ENCODE measurements around the gene IRF2. TPM values are rescaled to one million over a fixed set of nuclear protein-coding genes. Genes with fewer than 3 reads are reported as not detected.

IRF2 gene
- total and polyA plus RNA-seq, 2 donors from 2014 or later: 16.8 to 42.8 TPM

DNA sequence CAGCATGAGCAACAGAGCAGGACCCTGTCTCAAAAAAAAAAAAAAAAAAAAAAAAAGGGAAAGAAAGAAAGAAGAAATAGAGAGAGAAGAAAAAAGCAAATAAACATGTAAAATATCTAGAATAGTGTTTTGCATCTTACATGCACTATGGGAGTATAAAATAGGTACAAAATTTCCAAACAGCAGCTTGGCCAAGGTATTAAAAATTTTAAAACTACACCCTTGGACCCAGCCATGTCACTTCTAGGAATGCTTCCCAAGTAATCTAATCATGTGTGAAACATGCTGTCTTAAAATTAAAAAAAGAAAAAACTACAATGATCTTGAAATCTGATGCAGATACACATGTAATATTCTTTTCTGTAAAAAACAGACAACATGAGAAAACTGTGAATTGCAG is 21.6 kb downstream of the IRF2 start:
- no peak for TF ChIP-seq CTCF (IDR thresholded peaks at IDR 0.05; ENCODE audit: borderline replicate concordance, extremely low read depth, insufficient read depth)
- no peak overlapping the region for H3K27ac ChIP-seq (ENCODE audit: low read depth in 2 of 2, low read length in 2 of 2)
- peaks cover 7 to 28% (median 19%) of the 10 kb centered on the region in 3 donors for H3K4me1 ChIP-seq (ENCODE audit: control insufficient read depth in 2 of 3, insufficient read depth in 2 of 3, low read depth in 1 of 3, low read length in 3 of 3)
- H3K36me3 ChIP-seq (ENCODE audit: control insufficient read depth in 2 of 3, insufficient read depth in 3 of 3, low read length in 3 of 3): no peaks in the 10 kb centered on the region
- DNase-seq (no peak), FAIRE-seq (no peak)
- no peaks in the 10 kb centered on the region for H3K9me3 ChIP-seq (ENCODE audit: control insufficient read depth in 2 of 3, insufficient read depth in 1 of 3, low read length in 3 of 3)
- no peak overlapping the region for H3K4me3 ChIP-seq (ENCODE audit: low read length in 3 of 3)
- no peak overlapping the region for H3K9ac ChIP-seq (ENCODE audit: low read length in 3 of 3)
- intact Hi-C loops (cut with DNase I): no loop called here
- H3K27me3 ChIP-seq (ENCODE audit: control insufficient read depth, insufficient read depth, low read length): no peaks in the 10 kb centered on the region

- intact Hi-C loops (cut with DNase I): no loop called here
- Histone ChIP-seq H3K4me3 (ENCODE audit: low read length in 3 of 3) (no peak overlapping the region), H3K9me3 (ENCODE audit: control insufficient read depth in 2 of 3, insufficient read depth in 1 of 3, low read length in 3 of 3) (no peaks in the 10 kb centered on the region), H3K27me3 (ENCODE audit: control insufficient read depth, insufficient read depth, low read length) (no peaks in the 10 kb centered on the region), H3K9ac (ENCODE audit: low read length in 3 of 3) (no peak overlapping the region), H3K36me3 (ENCODE audit: control insufficient read depth in 2 of 3, insufficient read depth in 3 of 3, low read length in 3 of 3) (no peaks in the 10 kb centered on the region), H3K27ac (ENCODE audit: low read depth in 2 of 2, low read length in 2 of 2) (no peak overlapping the region), H3K4me1 (ENCODE audit: control insufficient read depth in 2 of 3, insufficient read depth in 2 of 3, low read depth in 1 of 3, low read length in 3 of 3) (peaks cover 7 to 31% (median 19%) of the 10 kb centered on the region in 3 donors)
- FAIRE-seq (no peak), DNase-seq (no peak)
- TF ChIP-seq CTCF (IDR thresholded peaks at IDR 0.05; ENCODE audit: borderline replicate concordance, extremely low read depth, insufficient read depth): no peak
Measured at GRCh38 chr4:184451726-184452125, 22.6 kb downstream of the IRF2 start.

DNA sequence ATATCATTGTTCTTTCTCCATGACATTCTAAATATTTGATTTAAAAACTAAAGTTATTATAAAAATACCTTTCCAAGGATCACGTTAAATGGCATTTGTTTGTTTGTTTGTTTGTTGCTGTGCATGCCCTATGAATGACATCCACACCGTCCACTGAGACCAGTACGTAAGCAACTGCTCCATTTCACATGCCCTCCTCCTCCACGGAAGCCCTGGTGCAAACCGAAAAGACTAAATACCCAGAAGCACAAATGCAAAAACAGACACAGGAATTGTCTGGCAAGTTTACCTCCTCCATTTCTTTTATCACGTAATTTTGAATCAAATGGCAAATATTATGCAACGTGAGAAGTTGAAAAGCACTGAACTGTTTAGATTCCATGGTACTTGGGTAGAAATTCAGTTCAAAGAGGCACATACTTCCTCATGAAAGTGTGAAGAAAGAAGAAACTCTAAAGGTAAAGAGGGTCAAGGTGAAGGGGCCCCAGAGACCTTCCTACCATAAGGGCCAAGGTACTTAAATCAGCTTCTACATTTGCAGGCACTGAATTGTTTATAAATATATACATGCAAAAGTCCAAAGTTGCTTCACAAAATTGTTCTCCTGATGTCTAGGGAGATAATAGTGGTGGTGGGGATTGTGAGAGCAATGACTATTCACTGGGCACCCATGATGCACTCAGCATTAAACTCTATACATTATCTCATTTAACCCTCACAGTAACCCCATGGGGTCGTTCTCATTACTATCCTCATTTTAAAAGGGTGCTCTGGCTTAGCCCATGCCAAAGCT is 23.4 kb downstream of the IRF2 start:
- no peak for TF ChIP-seq CTCF (IDR thresholded peaks at IDR 0.05; ENCODE audit: borderline replicate concordance, extremely low read depth, insufficient read depth)
- Histone ChIP-seq H3K36me3 (ENCODE audit: control insufficient read depth in 2 of 3, insufficient read depth in 3 of 3, low read length in 3 of 3) (no peaks in the 10 kb centered on the region), H3K9ac (ENCODE audit: low read length in 3 of 3) (no peak overlapping the region), H3K4me3 (ENCODE audit: low read length in 3 of 3) (no peak overlapping the region), H3K4me1 (ENCODE audit: control insufficient read depth in 2 of 3, insufficient read depth in 2 of 3, low read depth in 1 of 3, low read length in 3 of 3) (peaks cover 7 to 32% (median 19%) of the 10 kb centered on the region in 3 donors), H3K27ac (ENCODE audit: low read depth in 2 of 2, low read length in 2 of 2) (no peak overlapping the region), H3K27me3 (ENCODE audit: control insufficient read depth, insufficient read depth, low read length) (no peaks in the 10 kb centered on the region), H3K9me3 (ENCODE audit: control insufficient read depth in 2 of 3, insufficient read depth in 1 of 3, low read length in 3 of 3) (no peaks in the 10 kb centered on the region)
- intact Hi-C loops (cut with DNase I): no loop called here
- DNase-seq (no peak), FAIRE-seq (no peak)
